GM12878 (cell line): ENCODE data around the gene ARHGEF3. TPM values are rescaled to one million over a fixed set of nuclear protein-coding genes. Genes with fewer than 3 reads are reported as not detected.

ENCODE experiments used
- CHD4 ChIP-seq: fragments of 200-600 bp; sonication (generic); IDR thresholded peaks from 2 replicates; pipeline ENCODE4 v1.6.1; 2016; ENCODE audit warnings: mild to moderate bottlenecking
- EED ChIP-seq: sonication (generic); IDR thresholded peaks from 2 replicates; pipeline ENCODE4 v1.6.1; 2016; ENCODE audit warnings: antibody characterized with exemption, low read depth
- ETV6 ChIP-seq, 2 experiments: fragments of 450-650 bp in 1 of 2; IDR thresholded peaks in 1 of 2; conservative IDR thresholded peaks in 1 of 2; 2 replicates each; pipeline ENCODE4 v1.6.1; 2014; ENCODE audit warnings: antibody characterized with exemption in 1 of 2, borderline replicate concordance in 1 of 2, low read depth in 1 of 2, mild to moderate bottlenecking in 1 of 2, moderate library complexity in 1 of 2
- IKZF1 ChIP-seq: fragments of 450-650 bp; conservative IDR thresholded peaks from 2 replicates; pipeline ENCODE4 v1.6.1; 2017; ENCODE audit warnings: antibody characterized with exemption, mild to moderate bottlenecking
- LARP7 ChIP-seq: fragments of 450-650 bp; IDR thresholded peaks from 2 replicates; pipeline ENCODE4 v1.6.1; 2017; ENCODE audit warnings: mild to moderate bottlenecking
- POLR2A ChIP-seq: IDR thresholded peaks from 2 replicates; pipeline ENCODE4 v1.6.1; 2011; ENCODE audit warnings: low read depth, mild to moderate bottlenecking, low read length
- POLR2AphosphoS2 ChIP-seq: IDR thresholded peaks from 2 replicates; pipeline ENCODE4 v1.6.1; 2011; ENCODE audit warnings: low read depth, mild to moderate bottlenecking, low read length, improper control_type of control experiment, moderate library complexity
- RB1 ChIP-seq: fragments of 450-650 bp; formaldehyde crosslinking; IDR thresholded peaks from 2 replicates; pipeline ENCODE4 v1.6.1; 2017; ENCODE audit warnings: mild to moderate bottlenecking, borderline replicate concordance
- RBBP5 ChIP-seq: fragments of 200-600 bp; sonication (generic); conservative IDR thresholded peaks from 2 replicates; pipeline ENCODE4 v1.6.1; 2016
- RELA ChIP-seq: fragments of 450-650 bp; IDR thresholded peaks from 2 replicates; pipeline ENCODE4 v1.8.0; 2014; ENCODE audit warnings: borderline replicate concordance; ENCODE audit not compliant: partially characterized antibody
- SIN3A ChIP-seq: IDR thresholded peaks from 2 replicates; pipeline ENCODE4 v1.6.1; 2012; ENCODE audit warnings: low read depth, low read length, improper control_type of control experiment
- SMC3 ChIP-seq: IDR thresholded peaks from 2 replicates; pipeline ENCODE4 v1.6.1; 2011; ENCODE audit warnings: low read length, improper control_type of control experiment, borderline replicate concordance
- SREBF1 ChIP-seq: IDR thresholded peaks from 2 replicates; pipeline ENCODE4 v1.6.1; 2012; ENCODE audit warnings: mild to moderate bottlenecking, low read length
- ZBED1 ChIP-seq: IDR thresholded peaks from 2 replicates; pipeline ENCODE4 v1.6.1; 2016; ENCODE audit warnings: borderline replicate concordance
- ZBTB40 ChIP-seq: fragments of 450-650 bp; IDR thresholded peaks from 2 replicates; pipeline ENCODE4 v1.6.1; 2016; ENCODE audit warnings: mild to moderate bottlenecking, moderate library complexity, borderline replicate concordance
- ZNF274 ChIP-seq: IDR thresholded peaks from one replicate; pipeline ENCODE4 v1.8.0; 2011; ENCODE audit not compliant: insufficient read length, insufficient read depth
- ZSCAN29 ChIP-seq: fragments of 450-650 bp; IDR thresholded peaks from 2 replicates; pipeline ENCODE4 v1.6.1; 2017; ENCODE audit warnings: mild to moderate bottlenecking, moderate library complexity
- polyA plus RNA-seq, 11 experiments: library from polyadenylated mRNA; depleted of rRNA in 4 of 11; unstranded in 6 of 11; stranded (reverse) in 5 of 11; fragments of >200 nt; fragmentation: Nextera tagmentation in 4 of 11; fragmentation: Illumina TruSeq in 1 of 11; extraction: Ambion mirVana in 4 of 11; extraction: Trizol in 1 of 11; gene quantifications; 1 replicate in 1 of 11; 2 replicates in 10 of 11; pipeline versions ENCODE4 v1.2.1 to v1.2.3, GENCODE V29; 2011 to 2016; ENCODE audit warnings: inconsistent platforms in 2 of 11, missing spikeins in 2 of 11, low read depth in 1 of 11
- total RNA-seq, 4 experiments: library from RNA; depleted of rRNA in 3 of 4; stranded (reverse); fragments of >200 nt in 3 of 4; fragmentation: Illumina TruSeq in 1 of 4; extraction: Trizol in 1 of 4; gene quantifications; 2 replicates each; pipeline versions ENCODE4 v1.2.1 to v1.2.3, GENCODE V29; 2013 to 2021
- TF ChIP-seq, protein P1 (sequence below): IDR thresholded peaks from 2 replicates; pipeline ENCODE4 v1.6.1; 2011; ENCODE audit warnings: borderline replicate concordance, low read depth, mild to moderate bottlenecking, moderate library complexity, low read length; ENCODE audit not compliant: insufficient read depth, poor library complexity, severe bottlenecking
- TF ChIP-seq, protein P2 (sequence below): IDR thresholded peaks from 2 replicates; pipeline ENCODE4 v1.6.1; 2012; ENCODE audit warnings: mild to moderate bottlenecking, low read depth, low read length
- TF ChIP-seq, protein P3 (sequence below): IDR thresholded peaks from 2 replicates; pipeline ENCODE4 v1.6.1; 2011; ENCODE audit warnings: mild to moderate bottlenecking, low read depth, low read length, moderate library complexity; ENCODE audit not compliant: insufficient replicate concordance

ARHGEF3 gene
- total and polyA plus RNA-seq, 10 of the 15 experiments (the other 5 are each of a cell fraction or from before 2014, with no cell fraction given), result 21.8 to 78.7 (median 56.2) TPM

DNA sequence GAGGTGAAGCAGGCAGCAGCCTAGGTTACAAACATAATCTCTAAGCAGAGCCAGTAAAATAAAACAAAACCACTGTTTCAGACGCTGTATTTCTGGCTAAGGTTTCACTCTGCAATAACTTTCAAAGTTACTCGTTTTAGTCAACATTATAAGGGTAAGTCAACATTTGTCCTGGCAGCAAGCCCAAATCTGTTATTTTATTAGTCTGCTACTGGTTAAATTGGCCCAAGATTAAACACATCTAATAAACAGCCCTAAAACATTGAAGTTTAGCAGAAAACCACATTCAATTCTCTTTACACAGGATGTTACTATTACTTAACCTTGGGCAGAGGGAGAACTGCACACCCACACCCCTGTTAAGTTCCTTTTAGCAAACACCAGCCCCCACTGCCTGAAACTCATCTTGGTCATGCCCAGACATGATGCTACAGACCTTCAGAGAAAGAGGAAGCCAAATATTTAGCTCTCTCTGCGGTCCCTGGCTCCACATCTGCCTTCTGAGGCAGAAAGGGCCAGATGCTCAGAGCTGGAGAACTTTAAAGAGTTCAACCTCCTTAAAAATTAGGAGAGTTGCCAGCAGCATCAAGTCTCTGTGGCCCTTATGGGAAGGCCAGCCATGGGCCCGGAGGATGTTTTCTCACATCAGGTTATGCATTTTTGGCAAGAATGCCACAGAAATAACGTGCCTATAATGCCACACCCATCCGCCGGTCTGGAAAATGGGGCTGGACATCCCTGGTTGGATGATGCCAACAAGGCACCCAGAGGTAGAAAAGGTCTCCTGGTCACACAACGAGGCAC, 17.9 kb downstream of the ARHGEF3 start (continued):
- TF ChIP-seq, protein P1, sequence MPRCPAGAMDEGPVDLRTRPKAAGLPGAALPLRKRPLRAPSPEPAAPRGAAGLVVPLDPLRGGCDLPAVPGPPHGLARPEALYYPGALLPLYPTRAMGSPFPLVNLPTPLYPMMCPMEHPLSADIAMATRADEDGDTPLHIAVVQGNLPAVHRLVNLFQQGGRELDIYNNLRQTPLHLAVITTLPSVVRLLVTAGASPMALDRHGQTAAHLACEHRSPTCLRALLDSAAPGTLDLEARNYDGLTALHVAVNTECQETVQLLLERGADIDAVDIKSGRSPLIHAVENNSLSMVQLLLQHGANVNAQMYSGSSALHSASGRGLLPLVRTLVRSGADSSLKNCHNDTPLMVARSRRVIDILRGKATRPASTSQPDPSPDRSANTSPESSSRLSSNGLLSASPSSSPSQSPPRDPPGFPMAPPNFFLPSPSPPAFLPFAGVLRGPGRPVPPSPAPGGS, result peak; percentile 55
- TF ChIP-seq, protein P2, sequence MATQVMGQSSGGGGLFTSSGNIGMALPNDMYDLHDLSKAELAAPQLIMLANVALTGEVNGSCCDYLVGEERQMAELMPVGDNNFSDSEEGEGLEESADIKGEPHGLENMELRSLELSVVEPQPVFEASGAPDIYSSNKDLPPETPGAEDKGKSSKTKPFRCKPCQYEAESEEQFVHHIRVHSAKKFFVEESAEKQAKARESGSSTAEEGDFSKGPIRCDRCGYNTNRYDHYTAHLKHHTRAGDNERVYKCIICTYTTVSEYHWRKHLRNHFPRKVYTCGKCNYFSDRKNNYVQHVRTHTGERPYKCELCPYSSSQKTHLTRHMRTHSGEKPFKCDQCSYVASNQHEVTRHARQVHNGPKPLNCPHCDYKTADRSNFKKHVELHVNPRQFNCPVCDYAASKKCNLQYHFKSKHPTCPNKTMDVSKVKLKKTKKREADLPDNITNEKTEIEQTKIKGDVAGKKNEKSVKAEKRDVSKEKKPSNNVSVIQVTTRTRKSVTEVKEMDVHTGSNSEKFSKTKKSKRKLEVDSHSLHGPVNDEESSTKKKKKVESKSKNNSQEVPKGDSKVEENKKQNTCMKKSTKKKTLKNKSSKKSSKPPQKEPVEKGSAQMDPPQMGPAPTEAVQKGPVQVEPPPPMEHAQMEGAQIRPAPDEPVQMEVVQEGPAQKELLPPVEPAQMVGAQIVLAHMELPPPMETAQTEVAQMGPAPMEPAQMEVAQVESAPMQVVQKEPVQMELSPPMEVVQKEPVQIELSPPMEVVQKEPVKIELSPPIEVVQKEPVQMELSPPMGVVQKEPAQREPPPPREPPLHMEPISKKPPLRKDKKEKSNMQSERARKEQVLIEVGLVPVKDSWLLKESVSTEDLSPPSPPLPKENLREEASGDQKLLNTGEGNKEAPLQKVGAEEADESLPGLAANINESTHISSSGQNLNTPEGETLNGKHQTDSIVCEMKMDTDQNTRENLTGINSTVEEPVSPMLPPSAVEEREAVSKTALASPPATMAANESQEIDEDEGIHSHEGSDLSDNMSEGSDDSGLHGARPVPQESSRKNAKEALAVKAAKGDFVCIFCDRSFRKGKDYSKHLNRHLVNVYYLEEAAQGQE, result no peak
- peak; percentile 77; the same call in 1 of the 2 replicates for TF ChIP-seq EED
- no peak; the same call in 1 of the 2 replicates for TF ChIP-seq SMC3
- TF ChIP-seq RB1, result no peak
- peak; percentile 27; the same call in 1 of the 2 replicates for TF ChIP-seq ZBTB40
- peak in 1 of 2 experiments; percentile 78; a peak in 2 of 4 replicates for TF ChIP-seq ETV6 (conservative IDR thresholded peaks at IDR 0.05 in 1 of 2, IDR thresholded peaks at IDR 0.05 in 1 of 2; ENCODE audit: borderline replicate concordance in 1 of 2, low read depth in 1 of 2)
- TF ChIP-seq ZBED1, result peak; percentile 94; the same call in 1 of the 2 replicates
- TF ChIP-seq ZNF274, result no peak
- TF ChIP-seq IKZF1, result peak; percentile 78
- no peak for TF ChIP-seq RELA
- no peak for TF ChIP-seq ZSCAN29
- TF ChIP-seq CHD4, result no peak
- peak; percentile 45; the same call in 1 of the 2 replicates for TF ChIP-seq POLR2A
- no peak for TF ChIP-seq POLR2AphosphoS2
- no peak for TF ChIP-seq RBBP5
- peak; percentile 47; the same call in 1 of the 2 replicates for TF ChIP-seq SREBF1
- TF ChIP-seq SIN3A, result no peak
- TF ChIP-seq LARP7, result no peak
- TF ChIP-seq, protein P3, sequence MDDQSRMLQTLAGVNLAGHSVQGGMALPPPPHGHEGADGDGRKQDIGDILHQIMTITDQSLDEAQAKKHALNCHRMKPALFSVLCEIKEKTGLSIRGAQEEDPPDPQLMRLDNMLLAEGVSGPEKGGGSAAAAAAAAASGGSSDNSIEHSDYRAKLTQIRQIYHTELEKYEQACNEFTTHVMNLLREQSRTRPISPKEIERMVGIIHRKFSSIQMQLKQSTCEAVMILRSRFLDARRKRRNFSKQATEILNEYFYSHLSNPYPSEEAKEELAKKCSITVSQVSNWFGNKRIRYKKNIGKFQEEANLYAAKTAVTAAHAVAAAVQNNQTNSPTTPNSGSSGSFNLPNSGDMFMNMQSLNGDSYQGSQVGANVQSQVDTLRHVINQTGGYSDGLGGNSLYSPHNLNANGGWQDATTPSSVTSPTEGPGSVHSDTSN, result no peak
